OCI-LY7 (cell line): ENCODE measurements around the gene DLGAP1. TPM values are rescaled to one million over a fixed set of nuclear protein-coding genes. Genes with fewer than 3 reads are reported as not detected.
"Not testable (repeated sequence)": the region's sequence is repeated elsewhere in the genome, so short reads cannot be mapped to it uniquely, and the experiment has no call there.

Experiments
- BruUV-seq: library from RNA; stranded (reverse); fragments of 400-500 nt; replicated peaks from 2 replicates; lab custom pipeline; 2021; lab: Mats Ljungman, UMichigan
- CTCF ChIA-PET: fragments of 300-600 bp; sonication (Branson Sonifier 250); formaldehyde crosslinking; loops from one replicate; lab custom pipeline; 2022; ENCODE audit warnings: antibody characterized with exemption; ENCODE audit not compliant: unreplicated experiment; lab: Charles Lee
- POLR2A ChIA-PET: fragments of 300-600 bp; sonication (Branson Sonifier 250); formaldehyde crosslinking; loops from one replicate; lab custom pipeline; 2022; ENCODE audit warnings: antibody characterized with exemption; lab: Charles Lee
- DNase-seq: peaks from one replicate; pipeline ENCODE4 v3.0.0-alpha.2; 2015; ENCODE audit warnings: low spot score
- H2AFZ ChIP-seq: fragments of 200-600 bp; sonication (generic), shearing (Covaris generic); 2 replicates; pipeline ENCODE4 v1.6.1; 2014; ENCODE audit warnings: mild to moderate bottlenecking, antibody characterized with exemption, low read length, moderate library complexity
- H3K27ac ChIP-seq: fragments of 200-600 bp; sonication (generic); 2 replicates; pipeline ENCODE4 v1.5.1; 2014; ENCODE audit warnings: mixed run types, low read depth, mild to moderate bottlenecking, moderate library complexity, low read length, inconsistent platforms; ENCODE audit not compliant: poor library complexity, severe bottlenecking
- H3K36me3 ChIP-seq: fragments of 200-600 bp; sonication (generic); 2 replicates; pipeline ENCODE4 v1.6.1; 2014; ENCODE audit warnings: mild to moderate bottlenecking, antibody characterized with exemption, low read length, moderate library complexity, mixed read lengths; ENCODE audit not compliant: insufficient read depth
- H3K4me1 ChIP-seq: fragments of 200-600 bp; sonication (generic); 2 replicates; pipeline ENCODE4 v1.5.1; 2014; ENCODE audit warnings: mild to moderate bottlenecking, low read length; ENCODE audit not compliant: insufficient read depth, poor library complexity, severe bottlenecking
- H3K4me2 ChIP-seq: fragments of 200-600 bp; sonication (generic); 2 replicates; pipeline ENCODE4 v1.6.1; 2014; ENCODE audit warnings: mild to moderate bottlenecking, low read length
- H3K4me3 ChIP-seq: fragments of 200-600 bp; sonication (generic); 2 replicates; pipeline ENCODE4 v1.5.1; 2014; ENCODE audit warnings: mild to moderate bottlenecking, low read depth, low read length; ENCODE audit not compliant: poor library complexity, severe bottlenecking
- H3K79me2 ChIP-seq: fragments of 200-600 bp; sonication (generic); 2 replicates; pipeline ENCODE4 v1.6.1; 2016; ENCODE audit warnings: low read depth, mild to moderate bottlenecking, low read length, moderate library complexity, mixed read lengths; ENCODE audit not compliant: insufficient read depth
- H3K9me2 ChIP-seq: fragments of 200-600 bp; sonication (generic); 2 replicates; pipeline ENCODE4 v1.6.1; 2016; ENCODE audit warnings: mild to moderate bottlenecking, low read length, mixed read lengths; ENCODE audit not compliant: insufficient read depth
- H3K9me3 ChIP-seq: fragments of 200-600 bp; sonication (generic); 2 replicates; pipeline ENCODE4 v1.6.1; 2014; ENCODE audit warnings: mild to moderate bottlenecking, mixed run types, low read length, mixed read lengths
- H4K20me1 ChIP-seq: fragments of 200-600 bp; sonication (generic); 2 replicates; pipeline ENCODE4 v1.6.1; 2014; ENCODE audit warnings: mild to moderate bottlenecking, antibody characterized with exemption, low read length, moderate library complexity, mixed read lengths; ENCODE audit not compliant: insufficient read depth
- CTCF ChIP-seq: fragments of 200-600 bp; sonication (generic); conservative IDR thresholded peaks from 2 replicates; pipeline ENCODE4 v1.5.1; 2014; ENCODE audit warnings: mild to moderate bottlenecking, antibody characterized with exemption, low read length, moderate library complexity, mixed read lengths
- EZH2phosphoT487 ChIP-seq: fragments of 200-600 bp; sonication (generic); IDR thresholded peaks from 2 replicates; pipeline ENCODE4 v1.6.1; 2018; ENCODE audit warnings: low read depth, borderline replicate concordance, mild to moderate bottlenecking, mixed run types, antibody characterized with exemption, low read length, moderate library complexity, mixed read lengths
- intact Hi-C: fragments of 100-400 bp; cut with micrococcal nuclease; formaldehyde crosslinking; loops from one replicate; pipeline ENCODE4 v1.10.0; 2022; ENCODE audit not compliant: unreplicated experiment
- total RNA-seq, 2 experiments: library from RNA; depleted of rRNA in 1 of 2; stranded (reverse); fragments of >200 nt in 1 of 2; shearing (Covaris generic) in 1 of 2; gene quantifications; 2 replicates each; pipeline ENCODE4 v1.2.3, GENCODE V29; 2014 to 2022

Gene DLGAP1
- total RNA-seq, 2 experiments from 2014 or later: 0.22 TPM; not detected in 1

GRCh38 chr18:3610188-3610708 lies 844.9 kb downstream of the DLGAP1 start:
- H4K20me1 ChIP-seq: no peaks in the 10 kb centered on the region
- no peaks in the 10 kb centered on the region; the same call in 1 of the 2 replicates for H3K79me2 ChIP-seq
- intact Hi-C loops: no loop called here
- no TSS peak for BruUV-seq
- H3K9me2 ChIP-seq: no peaks in the 10 kb centered on the region
- DNase-seq: no peak
- H3K36me3 ChIP-seq: no peaks in the 10 kb centered on the region
- H3K27ac ChIP-seq: no peak overlapping the region
- no peaks in the 10 kb centered on the region for H3K9me3 ChIP-seq
- H3K4me3 ChIP-seq: no peak overlapping the region
- peaks cover 16% of the 10 kb centered on the region for H3K4me1 ChIP-seq
- POLR2A ChIA-PET: interaction anchor here (0.6 to 1.5 kb wide), 4 partner anchors 11 to 313 kb away, joined by 3 to 4 read pairs (median 4); no protein-coding TSS in a partner anchor
- no peak for TF ChIP-seq EZH2phosphoT487
- TF ChIP-seq CTCF: no peak
- CTCF ChIA-PET: no interaction called here
- no peak overlapping the region for H3K4me2 ChIP-seq
- no peak overlapping the region for H2AFZ ChIP-seq

- POLR2A ChIA-PET: no interaction called here
- H4K20me1 ChIP-seq: no peaks in the 10 kb centered on the region
- no TSS peak for BruUV-seq
- no peak overlapping the region for H3K27ac ChIP-seq
- no peak overlapping the region for H2AFZ ChIP-seq
- intact Hi-C loops: no loop called here
- CTCF ChIA-PET: no interaction called here
- no peaks in the 10 kb centered on the region for H3K36me3 ChIP-seq
- no peaks in the 10 kb centered on the region for H3K9me3 ChIP-seq
- TF ChIP-seq EZH2phosphoT487 (no peak), CTCF (no peak)
- no peak for DNase-seq
- peaks cover 29% of the 10 kb centered on the region for H3K4me1 ChIP-seq
- H3K79me2 ChIP-seq: peaks cover 4% of the 10 kb centered on the region; the same call in 1 of the 2 replicates
- H3K4me3 ChIP-seq: no peak overlapping the region
- H3K4me2 ChIP-seq: no peak overlapping the region
- no peaks in the 10 kb centered on the region for H3K9me2 ChIP-seq
Observed at GRCh38 chr18:3608488-3608887, 846.6 kb downstream of the DLGAP1 start.

- intact Hi-C loops: not testable (repeated sequence)
Observed at GRCh38 chr18:3608099-3608453, 847.0 kb downstream of the DLGAP1 start.

More at GRCh38 chr18:3608099-3608453, 847.0 kb downstream of the DLGAP1 start:
- H3K9me2 ChIP-seq, H3K9me3 ChIP-seq, CTCF ChIA-PET, H2AFZ ChIP-seq, H3K4me3 ChIP-seq, BruUV-seq, H3K27ac ChIP-seq, H3K4me2 ChIP-seq, POLR2A ChIA-PET, H4K20me1 ChIP-seq, H3K36me3 ChIP-seq, H3K79me2 ChIP-seq, DNase-seq: not testable (repeated sequence)
- peaks cover 33% of the 10 kb centered on the region for H3K4me1 ChIP-seq
